ENCODE results near the gene WDR82.

WDR82 gene

DNA sequence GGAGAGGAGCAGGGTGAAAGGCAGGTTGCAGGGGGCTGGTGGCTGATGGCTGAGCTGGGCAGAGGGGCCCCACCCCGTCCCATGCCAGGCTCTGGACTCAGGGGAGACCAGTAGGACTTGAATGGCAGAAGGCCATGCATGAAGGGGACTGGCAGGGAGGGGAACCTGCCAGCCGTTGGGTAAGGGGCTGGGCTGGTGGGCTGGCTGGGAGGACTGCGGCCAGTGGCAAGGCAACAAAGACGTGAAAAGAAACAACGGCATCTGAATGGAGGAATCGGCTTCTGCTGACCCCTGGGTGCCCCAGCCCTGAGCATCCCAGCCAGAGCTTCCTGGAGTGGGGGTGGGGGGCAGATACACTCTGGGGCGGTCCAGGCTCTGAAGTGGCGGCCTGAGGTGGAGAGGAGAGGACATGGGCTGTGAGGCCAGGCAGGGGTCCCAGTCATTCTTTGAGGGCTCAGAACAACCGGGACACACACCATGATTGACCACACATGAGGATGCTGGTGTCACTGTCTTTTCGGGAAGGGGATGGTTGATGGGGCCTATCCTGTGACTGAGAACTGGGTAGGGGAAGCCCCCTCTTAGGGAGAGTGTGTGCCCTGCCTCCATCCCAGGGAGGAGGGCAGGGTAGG lies 20.9 kb upstream of the WDR82 start:
- TF ChIP-seq, protein P1, sequence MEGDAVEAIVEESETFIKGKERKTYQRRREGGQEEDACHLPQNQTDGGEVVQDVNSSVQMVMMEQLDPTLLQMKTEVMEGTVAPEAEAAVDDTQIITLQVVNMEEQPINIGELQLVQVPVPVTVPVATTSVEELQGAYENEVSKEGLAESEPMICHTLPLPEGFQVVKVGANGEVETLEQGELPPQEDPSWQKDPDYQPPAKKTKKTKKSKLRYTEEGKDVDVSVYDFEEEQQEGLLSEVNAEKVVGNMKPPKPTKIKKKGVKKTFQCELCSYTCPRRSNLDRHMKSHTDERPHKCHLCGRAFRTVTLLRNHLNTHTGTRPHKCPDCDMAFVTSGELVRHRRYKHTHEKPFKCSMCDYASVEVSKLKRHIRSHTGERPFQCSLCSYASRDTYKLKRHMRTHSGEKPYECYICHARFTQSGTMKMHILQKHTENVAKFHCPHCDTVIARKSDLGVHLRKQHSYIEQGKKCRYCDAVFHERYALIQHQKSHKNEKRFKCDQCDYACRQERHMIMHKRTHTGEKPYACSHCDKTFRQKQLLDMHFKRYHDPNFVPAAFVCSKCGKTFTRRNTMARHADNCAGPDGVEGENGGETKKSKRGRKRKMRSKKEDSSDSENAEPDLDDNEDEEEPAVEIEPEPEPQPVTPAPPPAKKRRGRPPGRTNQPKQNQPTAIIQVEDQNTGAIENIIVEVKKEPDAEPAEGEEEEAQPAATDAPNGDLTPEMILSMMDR (IDR thresholded peaks at IDR 0.05; ENCODE audit: low read length, missing control alignments): no peak
- DNase-seq (ENCODE audit: low read depth): no peak
- H3K4me3 ChIP-seq (replicated peaks; ENCODE audit: low read depth, low read length): no peak overlapping the region

DNA sequence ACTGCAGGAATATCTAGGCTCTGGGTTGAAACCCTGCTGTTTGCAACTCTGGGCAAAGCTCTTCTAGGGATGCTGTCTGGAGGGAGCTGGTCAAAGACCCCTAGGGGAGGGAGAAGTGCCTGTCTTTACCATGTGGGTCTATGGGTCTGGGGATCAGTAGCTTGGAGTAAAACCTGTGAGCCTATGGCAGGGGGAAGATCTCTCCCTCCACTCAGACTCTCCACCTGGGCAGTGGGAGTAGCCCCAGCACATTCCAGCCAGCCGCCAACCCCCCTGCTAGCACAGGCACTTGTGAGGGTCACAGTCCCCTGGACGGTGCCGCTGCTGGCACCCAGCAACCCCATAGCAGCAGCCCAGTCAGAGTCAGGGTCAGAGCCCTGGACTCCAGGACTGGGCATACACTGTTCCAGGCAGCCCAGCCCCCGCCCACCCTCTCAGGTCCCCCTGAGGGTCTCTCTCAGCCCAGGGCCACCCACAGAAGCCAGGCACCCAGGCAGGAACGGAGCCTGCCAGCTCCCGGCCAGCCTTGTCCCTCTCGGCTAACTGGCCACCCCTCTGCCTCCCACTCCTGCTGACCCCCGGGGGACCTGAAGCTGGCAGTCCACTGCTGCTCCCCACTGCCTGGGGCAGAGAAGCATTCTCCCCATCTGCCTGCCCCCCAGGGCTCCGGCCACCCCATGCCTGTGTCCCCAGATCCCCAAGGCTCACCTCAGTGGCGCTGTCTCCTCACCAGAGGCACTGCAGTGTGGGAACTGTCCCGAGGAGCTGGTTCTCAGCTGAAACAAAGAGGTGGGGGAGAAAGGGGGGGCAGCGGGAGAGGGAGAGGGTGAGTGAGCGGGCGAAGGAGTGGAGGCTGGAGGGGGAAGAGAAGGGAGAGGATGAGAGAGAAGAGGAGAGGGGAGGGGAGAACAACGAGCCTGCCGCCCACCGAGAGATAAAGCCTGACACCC lies 20.0 kb upstream of the WDR82 start:
- no peak overlapping the region for H3K4me3 ChIP-seq (replicated peaks; ENCODE audit: low read depth, low read length)
- DNase-seq (ENCODE audit: low read depth): no peak
- TF ChIP-seq, protein P1 (IDR thresholded peaks at IDR 0.05; ENCODE audit: low read length, missing control alignments): no peak

DNA sequence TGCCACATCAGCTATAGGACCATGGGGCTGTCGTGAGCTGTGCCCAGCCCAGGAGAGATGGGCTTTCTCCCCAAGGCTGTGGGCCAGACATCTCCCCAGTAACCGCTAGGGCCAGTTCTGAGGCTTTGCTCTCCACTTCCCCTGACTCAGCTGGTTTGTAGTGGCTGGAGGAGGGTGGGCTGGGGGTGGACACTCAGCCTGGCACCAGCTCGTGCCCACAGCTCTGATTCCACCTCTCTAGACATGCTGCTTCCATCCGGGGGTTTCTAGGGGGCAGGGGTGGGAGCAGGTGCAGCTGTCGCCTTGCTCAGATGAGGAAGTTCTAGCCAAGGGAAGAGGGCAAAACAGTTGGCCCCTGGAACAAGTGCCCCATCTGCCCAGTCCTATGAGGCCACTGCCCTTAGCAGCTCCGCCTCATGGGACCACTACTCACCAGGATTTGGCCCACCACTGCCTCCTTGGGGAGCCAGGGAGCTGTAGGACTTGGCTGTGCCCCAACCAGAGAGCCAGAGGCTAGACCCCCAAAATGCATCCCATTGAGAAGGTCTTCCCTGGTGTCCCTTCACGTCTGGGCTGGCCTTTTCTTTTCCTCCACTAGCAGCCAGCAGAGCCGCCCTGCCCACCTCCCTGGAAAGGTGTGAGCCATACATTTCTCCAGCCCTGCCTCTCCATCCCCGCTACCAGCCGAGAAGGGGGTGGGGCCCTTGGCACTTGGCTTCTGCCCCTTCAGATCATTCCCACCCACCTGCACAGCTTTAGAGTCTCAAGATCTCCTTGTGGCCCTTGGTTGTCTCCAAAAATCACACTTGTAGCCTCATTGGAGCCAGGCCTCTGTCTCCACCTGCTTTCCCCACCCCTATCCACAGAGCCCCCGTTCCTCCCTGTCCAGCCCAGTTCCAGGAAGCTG lies 19.0 kb upstream of the WDR82 start:
- TF ChIP-seq, protein P1 (IDR thresholded peaks at IDR 0.05; ENCODE audit: low read length, missing control alignments): no peak
- no peak overlapping the region for H3K4me3 ChIP-seq (replicated peaks; ENCODE audit: low read depth, low read length)
- DNase-seq (ENCODE audit: low read depth): no peak

DNA sequence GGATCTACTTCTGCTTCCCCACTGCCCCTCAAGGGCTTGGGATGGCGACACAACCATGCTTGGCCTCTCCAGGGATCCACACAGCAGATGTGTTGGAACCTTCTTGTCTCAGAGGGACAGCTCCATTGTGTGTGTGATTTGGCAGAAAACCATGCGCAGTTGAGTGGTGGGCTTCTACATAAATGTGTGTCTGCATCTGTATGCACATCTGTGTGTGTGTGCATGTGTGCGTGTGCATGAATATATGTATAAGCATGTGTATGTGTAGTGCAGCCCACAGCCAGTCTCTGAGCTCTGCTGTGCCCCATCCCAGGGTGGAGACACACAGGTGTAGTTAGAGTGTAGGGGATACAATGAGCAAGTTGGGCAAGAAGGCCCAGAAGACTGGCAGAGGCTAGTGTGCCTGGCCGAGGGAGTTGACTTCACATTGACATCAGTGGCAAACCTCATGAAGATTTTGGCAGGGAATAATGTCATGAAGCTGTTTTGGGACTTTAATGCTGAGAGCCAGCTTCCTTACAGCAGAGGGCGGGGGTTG lies 17.3 kb upstream of the WDR82 start:
- DNase-seq (ENCODE audit: low read depth): no peak
- no peak overlapping the region for H3K4me3 ChIP-seq (replicated peaks; ENCODE audit: low read depth, low read length)
- TF ChIP-seq, protein P1 (IDR thresholded peaks at IDR 0.05; ENCODE audit: low read length, missing control alignments): no peak

DNA sequence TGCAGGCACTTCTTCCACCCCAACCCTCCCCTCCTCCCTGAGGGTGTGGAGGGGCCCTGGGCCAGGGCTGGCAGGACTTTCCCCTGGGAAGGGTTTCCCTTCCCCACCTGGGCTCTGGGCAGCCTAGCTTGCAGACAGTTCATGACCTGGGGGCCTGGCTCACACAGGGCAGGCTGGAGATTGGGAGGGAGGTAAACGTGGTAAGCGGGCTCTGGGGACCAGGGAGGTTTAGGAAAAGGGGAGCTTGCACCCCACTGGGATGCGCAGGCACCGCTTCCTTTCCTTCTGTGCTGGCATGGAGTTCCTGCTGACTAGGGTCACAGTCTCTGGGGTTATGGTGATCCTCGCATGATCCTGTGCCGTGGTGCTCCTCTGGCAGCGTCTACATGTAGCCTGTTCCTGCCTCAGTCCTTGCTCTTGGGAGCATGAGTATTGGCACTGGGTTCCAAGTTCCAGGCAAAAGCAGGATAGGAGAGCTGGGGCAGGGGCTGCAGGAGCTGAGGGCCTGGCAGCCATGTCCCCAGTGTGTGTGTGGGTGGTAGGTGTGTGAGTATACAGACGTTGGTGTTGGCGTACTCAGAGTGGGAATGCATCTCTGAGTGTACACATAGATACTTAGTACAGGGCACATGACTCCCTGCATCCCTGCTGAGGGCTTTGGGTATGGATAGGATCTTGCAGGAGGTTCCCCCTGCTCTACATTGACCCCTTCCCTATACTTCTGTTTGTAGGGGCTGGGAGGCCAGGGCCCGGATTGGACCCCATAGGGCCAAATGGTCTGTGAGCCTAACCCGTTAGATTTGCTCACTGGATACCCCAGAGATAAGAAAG lies 16.1 kb upstream of the WDR82 start:
- no peak overlapping the region for H3K4me3 ChIP-seq (replicated peaks; ENCODE audit: low read depth, low read length)
- no peak for DNase-seq (ENCODE audit: low read depth)
- TF ChIP-seq, protein P1 (IDR thresholded peaks at IDR 0.05; ENCODE audit: low read length, missing control alignments): no peak

Data from fibroblast of pulmonary artery (primary cell).